M059J (cell line): ENCODE measurements around the gene SLC66A3. TPM values are rescaled to one million over a fixed set of nuclear protein-coding genes. Genes with fewer than 3 reads are reported as not detected.

Experiments used
- DNase-seq: peaks from one replicate; pipeline ENCODE4 v3.0.0-alpha.2; 2012; ENCODE audit warnings: low read depth
- total RNA-seq: library from RNA; depleted of rRNA; stranded (reverse); fragments of >200 nt; shearing (Covaris generic); gene quantifications from 2 replicates; pipeline ENCODE4 v1.2.3, GENCODE V29; 2014; rRNA removed

Gene SLC66A3
- total RNA-seq, 1 experiment from 2014 or later, result 24.1 TPM

GRCh38 chr2:11213975-11214374, 58.7 kb downstream of the SLC66A3 start:
- no peak for DNase-seq

- DNase-seq, result no peak
These were observed 59.5 kb downstream of the SLC66A3 start for GRCh38 chr2:11214770-11215169.

GRCh38 chr2:11215407-11215806, 60.1 kb downstream of the SLC66A3 start:
- no peak for DNase-seq

- no peak for DNase-seq
These were observed 65.2 kb downstream of the SLC66A3 start for GRCh38 chr2:11220445-11220844.

- no peak for DNase-seq
These were observed 67.6 kb downstream of the SLC66A3 start for GRCh38 chr2:11222845-11223244.

- no peak for DNase-seq
These were observed 69.6 kb downstream of the SLC66A3 start for GRCh38 chr2:11224887-11225286.

- DNase-seq, result no peak
These were observed 72.3 kb downstream of the SLC66A3 start for GRCh38 chr2:11227595-11227994.

Other genes with a start within 250 kb of the SLC66A3 start
- 0.07 TPM in 1 of 2 replicates, not detected in the other for gene KCNF1, start 243.5 kb upstream of the SLC66A3 start, total RNA-seq
- gene ROCK2, start 189.2 kb downstream of the SLC66A3 start, total RNA-seq, result 21.8 and 22.7 TPM in 2 replicates